Measurements from ENCODE around the gene C2orf68. TPM values are rescaled to one million over a fixed set of nuclear protein-coding genes. Genes with fewer than 3 reads are reported as not detected.

C2orf68 gene
- total and polyA plus RNA-seq, 9 of the 15 experiments (the other 6 are each of a cell fraction or from before 2014, with no cell fraction given), result 22.1 to 50.0 (median 31.8) TPM

DNA sequence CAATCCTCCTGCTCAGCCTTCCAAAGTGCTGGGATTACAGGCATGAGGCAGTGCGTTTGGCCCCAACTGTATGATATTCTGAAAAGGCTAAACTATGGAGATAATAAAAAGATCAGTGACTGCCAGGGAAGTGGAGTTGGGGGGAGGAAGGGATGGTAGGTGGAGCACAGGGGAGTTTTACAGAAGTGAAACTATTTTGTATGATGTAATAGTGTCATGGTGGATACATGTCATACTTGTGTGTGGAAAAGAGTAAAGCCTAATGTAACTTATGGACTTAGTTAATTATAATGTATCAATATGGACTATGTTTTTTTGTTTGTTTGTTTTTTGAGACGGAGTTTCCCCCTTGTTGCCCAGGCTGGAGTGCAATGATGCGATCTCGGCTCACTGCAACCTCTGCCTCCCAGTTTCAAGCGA, 47.7 kb downstream of the C2orf68 start (continued):
- TF ChIP-seq MEIS2 (IDR thresholded peaks at IDR 0.05; ENCODE audit: partially characterized antibody) (no peak), ZNF143 (CRISPR knock-in tag; IDR thresholded peaks at IDR 0.05) (no peak), NCOA1 (IDR thresholded peaks at IDR 0.05; ENCODE audit: low read depth) (no peak), KLF6 (CRISPR knock-in tag; IDR thresholded peaks at IDR 0.05; ENCODE audit: borderline replicate concordance) (no peak), XRCC4 (IDR thresholded peaks at IDR 0.05; ENCODE audit: extremely low read depth, insufficient read depth, insufficient read length) (no peak), RBFOX2 (IDR thresholded peaks at IDR 0.05; ENCODE audit: low read depth, low read length) (no peak), MYBL2 (IDR thresholded peaks at IDR 0.05; ENCODE audit: low read depth) (no peak), MYBL2 (CRISPR knock-in tag; IDR thresholded peaks at IDR 0.05; ENCODE audit: borderline replicate concordance) (no peak), HNRNPUL1 (IDR thresholded peaks at IDR 0.05; ENCODE audit: low read length) (no peak), ZNF695 (CRISPR knock-in tag; IDR thresholded peaks at IDR 0.05) (no peak), BRD4 (IDR thresholded peaks at IDR 0.05) (0 out of 2 replicates have a peak, but pooled peaks have one; percentile 44), CHD4 (IDR thresholded peaks at IDR 0.05; ENCODE audit: insufficient read depth, insufficient replicate concordance, low read depth, low read length, poor library complexity, severe bottlenecking) (no peak), STAT5B (CRISPR knock-in tag; IDR thresholded peaks at IDR 0.05) (no peak), TGIF2 (CRISPR knock-in tag; IDR thresholded peaks at IDR 0.05) (no peak), PHF8 (IDR thresholded peaks at IDR 0.05; ENCODE audit: borderline replicate concordance, low read length) (no peak), IFI16 (CRISPR knock-in tag; IDR thresholded peaks at IDR 0.05) (no peak), SMAD1 (IDR thresholded peaks at IDR 0.05; ENCODE audit: low read depth, low read length, partially characterized antibody) (no peak)
- TF ChIP-seq, protein P1, sequence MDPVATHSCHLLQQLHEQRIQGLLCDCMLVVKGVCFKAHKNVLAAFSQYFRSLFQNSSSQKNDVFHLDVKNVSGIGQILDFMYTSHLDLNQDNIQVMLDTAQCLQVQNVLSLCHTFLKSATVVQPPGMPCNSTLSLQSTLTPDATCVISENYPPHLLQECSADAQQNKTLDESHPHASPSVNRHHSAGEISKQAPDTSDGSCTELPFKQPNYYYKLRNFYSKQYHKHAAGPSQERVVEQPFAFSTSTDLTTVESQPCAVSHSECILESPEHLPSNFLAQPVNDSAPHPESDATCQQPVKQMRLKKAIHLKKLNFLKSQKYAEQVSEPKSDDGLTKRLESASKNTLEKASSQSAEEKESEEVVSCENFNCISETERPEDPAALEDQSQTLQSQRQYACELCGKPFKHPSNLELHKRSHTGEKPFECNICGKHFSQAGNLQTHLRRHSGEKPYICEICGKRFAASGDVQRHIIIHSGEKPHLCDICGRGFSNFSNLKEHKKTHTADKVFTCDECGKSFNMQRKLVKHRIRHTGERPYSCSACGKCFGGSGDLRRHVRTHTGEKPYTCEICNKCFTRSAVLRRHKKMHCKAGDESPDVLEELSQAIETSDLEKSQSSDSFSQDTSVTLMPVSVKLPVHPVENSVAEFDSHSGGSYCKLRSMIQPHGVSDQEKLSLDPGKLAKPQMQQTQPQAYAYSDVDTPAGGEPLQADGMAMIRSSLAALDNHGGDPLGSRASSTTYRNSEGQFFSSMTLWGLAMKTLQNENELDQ (CRISPR knock-in tag; IDR thresholded peaks at IDR 0.05; ENCODE audit: borderline replicate concordance), result no peak
- TF ChIP-seq, protein P2, sequence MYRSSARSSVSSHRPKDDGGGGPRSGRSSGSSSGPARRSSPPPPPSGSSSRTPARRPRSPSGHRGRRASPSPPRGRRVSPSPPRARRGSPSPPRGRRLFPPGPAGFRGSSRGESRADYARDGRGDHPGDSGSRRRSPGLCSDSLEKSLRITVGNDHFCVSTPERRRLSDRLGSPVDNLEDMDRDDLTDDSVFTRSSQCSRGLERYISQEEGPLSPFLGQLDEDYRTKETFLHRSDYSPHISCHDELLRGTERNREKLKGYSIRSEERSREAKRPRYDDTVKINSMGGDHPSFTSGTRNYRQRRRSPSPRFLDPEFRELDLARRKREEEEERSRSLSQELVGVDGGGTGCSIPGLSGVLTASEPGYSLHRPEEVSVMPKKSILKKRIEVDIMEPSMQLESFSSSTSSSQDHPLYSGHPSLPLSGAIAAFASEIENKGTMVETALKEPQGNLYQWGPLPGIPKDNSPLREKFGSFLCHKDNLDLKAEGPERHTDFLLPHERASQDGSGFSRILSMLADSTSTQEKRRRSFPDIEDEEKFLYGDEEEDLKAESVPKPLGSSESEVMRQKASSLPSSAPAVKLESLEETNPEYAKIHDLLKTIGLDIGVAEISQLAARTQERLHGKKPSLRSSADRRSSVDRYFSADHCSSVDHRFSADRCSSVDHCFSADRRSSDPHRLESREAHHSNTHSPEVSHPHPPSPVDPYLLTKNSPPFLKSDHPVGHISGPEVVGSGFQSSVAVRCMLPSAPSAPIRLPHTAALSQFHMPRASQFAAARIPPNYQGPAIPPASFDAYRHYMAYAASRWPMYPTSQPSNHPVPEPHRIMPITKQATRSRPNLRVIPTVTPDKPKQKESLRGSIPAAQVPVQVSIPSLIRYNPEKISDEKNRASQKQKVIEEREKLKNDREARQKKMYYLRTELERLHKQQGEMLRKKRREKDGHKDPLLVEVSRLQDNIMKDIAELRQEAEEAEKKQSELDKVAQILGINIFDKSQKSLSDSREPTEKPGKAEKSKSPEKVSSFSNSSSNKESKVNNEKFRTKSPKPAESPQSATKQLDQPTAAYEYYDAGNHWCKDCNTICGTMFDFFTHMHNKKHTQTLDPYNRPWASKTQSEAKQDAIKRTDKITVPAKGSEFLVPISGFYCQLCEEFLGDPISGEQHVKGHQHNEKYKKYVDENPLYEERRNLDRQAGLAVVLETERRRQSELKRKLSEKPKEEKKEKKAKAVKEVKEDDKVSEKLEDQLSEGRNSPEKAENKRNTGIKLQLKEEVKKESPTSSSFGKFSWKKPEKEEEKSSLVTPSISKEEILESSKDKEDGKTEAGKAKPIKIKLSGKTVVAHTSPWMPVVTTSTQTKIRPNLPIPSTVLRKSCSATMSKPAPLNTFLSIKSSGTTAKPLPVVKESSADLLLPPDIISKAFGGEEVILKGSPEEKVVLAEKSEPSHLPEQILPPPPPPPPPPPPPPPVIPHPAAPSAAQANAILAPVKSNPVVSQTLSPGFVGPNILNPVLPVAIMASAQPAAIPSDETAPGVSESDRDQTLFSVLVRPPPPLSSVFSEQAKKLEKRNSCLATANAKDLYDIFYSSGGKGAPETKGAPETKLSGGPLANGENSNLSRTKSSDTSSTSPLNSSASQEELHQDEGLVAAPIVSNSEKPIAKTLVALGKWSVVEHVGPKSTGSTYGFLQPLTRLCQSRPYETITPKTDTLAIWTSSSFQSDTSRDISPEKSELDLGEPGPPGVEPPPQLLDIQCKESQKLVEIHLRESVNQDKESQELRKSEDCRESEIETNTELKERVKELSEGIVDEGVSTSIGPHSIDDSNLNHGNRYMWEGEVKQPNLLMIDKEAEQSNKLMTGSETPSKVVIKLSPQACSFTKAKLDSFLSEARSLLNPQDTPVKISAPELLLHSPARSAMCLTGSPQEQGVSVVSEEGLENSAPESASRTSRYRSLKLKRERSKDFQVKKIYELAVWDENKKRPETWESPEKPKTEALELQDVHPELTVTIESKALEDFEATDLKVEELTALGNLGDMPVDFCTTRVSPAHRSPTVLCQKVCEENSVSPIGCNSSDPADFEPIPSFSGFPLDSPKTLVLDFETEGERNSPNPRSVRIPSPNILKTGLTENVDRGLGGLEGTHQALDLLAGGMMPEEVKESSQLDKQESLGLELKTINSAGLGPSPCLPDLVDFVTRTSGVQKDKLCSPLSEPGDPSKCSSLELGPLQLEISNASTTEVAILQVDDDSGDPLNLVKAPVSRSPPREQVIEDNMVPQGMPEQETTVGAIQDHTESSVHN (IDR thresholded peaks at IDR 0.05; ENCODE audit: borderline replicate concordance in 1 of 2, low read depth in 1 of 2), result 0 out of 4 replicates have a peak, but pooled peaks of 1 of the 2 experiments have one; percentile 26
